Fibroblast of skin of scalp (primary cell): Measurements from ENCODE around the gene NUP85. TPM values are rescaled to one million over a fixed set of nuclear protein-coding genes. Genes with fewer than 3 reads are reported as not detected.
A peak's percentile ranks its signal among the peaks of the same experiment; 100 is the strongest.
"Not testable (repeated sequence)": the region's sequence is repeated elsewhere in the genome, so short reads cannot be mapped to it uniquely, and the experiment has no call there.

Source experiments
- DNase-seq: peaks from one replicate; pipeline ENCODE4 v3.0.0-alpha.2; 2013
- polyA plus RNA-seq, 2 experiments: library from polyadenylated mRNA; unstranded; fragments of 120-200 nt; gene quantifications; one replicate each; pipeline ENCODE4 v1.2.1, GENCODE V29; 2013; ENCODE audit not compliant: insufficient read length in 2 of 2

Gene NUP85
- polyA plus RNA-seq (2013, experiment 1 of 2; ENCODE audit: insufficient read length): 41.0 TPM
- 39.8 TPM for polyA plus RNA-seq (2013, experiment 2 of 2; ENCODE audit: insufficient read length)

GRCh38 chr17:75205037-75205792 lies at the start of gene NUP85:
TSS of gene NUP85 (plus strand) at chr17:75205679. CDS start at chr17:75205762, 83 bp downstream.
- DNase-seq: peak; percentile 94

GRCh38 chr17:75158480-75158879 lies 47.0 kb upstream of the NUP85 start:
- not testable (repeated sequence) for DNase-seq

GRCh38 chr17:75159196-75160031 lies 46.1 kb upstream of the NUP85 start:
- no peak for DNase-seq

- DNase-seq: no peak
These were observed 45.3 kb upstream of the NUP85 start for GRCh38 chr17:75160211-75160610.

- no peak for DNase-seq
These were observed 42.4 kb upstream of the NUP85 start for GRCh38 chr17:75163074-75163473.

- not testable (repeated sequence) for DNase-seq
These were observed 40.9 kb upstream of the NUP85 start for GRCh38 chr17:75164606-75165005.

- DNase-seq: no peak
These were observed 36.5 kb upstream of the NUP85 start for GRCh38 chr17:75168998-75169397.

GRCh38 chr17:75173526-75173925 lies 32.0 kb upstream of the NUP85 start:
- DNase-seq: no peak

- DNase-seq: no peak
These were observed 30.5 kb upstream of the NUP85 start for GRCh38 chr17:75174996-75175395.

- no peak for DNase-seq
These were observed 28.9 kb upstream of the NUP85 start for GRCh38 chr17:75176625-75177024.

- DNase-seq: no peak
These were observed 27.0 kb upstream of the NUP85 start for GRCh38 chr17:75178453-75178852.

GRCh38 chr17:75181110-75181509 lies 24.4 kb upstream of the NUP85 start:
- no peak for DNase-seq

GRCh38 chr17:75181608-75182318 lies 23.7 kb upstream of the NUP85 start:
- DNase-seq: no peak

GRCh38 chr17:75182319-75182568 lies 23.2 kb upstream of the NUP85 start:
- DNase-seq: no peak

- peak; percentile 97 for DNase-seq
These were observed 22.7 kb upstream of the NUP85 start, which contains the start of gene SUMO2 for GRCh38 chr17:75182569-75183436. TSS of gene SUMO2 (minus strand) at chr17:75182959. CDS start at chr17:75182834, 125 bp downstream.

GRCh38 chr17:75183999-75184884 lies 21.2 kb upstream of the NUP85 start:
- no peak for DNase-seq

- DNase-seq: no peak
These were observed 16.9 kb upstream of the NUP85 start for GRCh38 chr17:75188614-75189013.

GRCh38 chr17:75191584-75191983 lies 13.9 kb upstream of the NUP85 start:
- peak; percentile 27 for DNase-seq

GRCh38 chr17:75194879-75195278 lies 10.6 kb upstream of the NUP85 start:
- DNase-seq: peak; percentile 78

GRCh38 chr17:75199886-75200618 lies 5.4 kb upstream of the NUP85 start:
- no peak for DNase-seq
